ENCODE data around the gene SMG6. TPM values are rescaled to one million over a fixed set of nuclear protein-coding genes. Genes with fewer than 3 reads are reported as not detected.

SMG6 gene
- polyA plus RNA-seq, 1 of the 3 experiments (the other 2 are of a cell fraction) = 15.7 TPM

DNA sequence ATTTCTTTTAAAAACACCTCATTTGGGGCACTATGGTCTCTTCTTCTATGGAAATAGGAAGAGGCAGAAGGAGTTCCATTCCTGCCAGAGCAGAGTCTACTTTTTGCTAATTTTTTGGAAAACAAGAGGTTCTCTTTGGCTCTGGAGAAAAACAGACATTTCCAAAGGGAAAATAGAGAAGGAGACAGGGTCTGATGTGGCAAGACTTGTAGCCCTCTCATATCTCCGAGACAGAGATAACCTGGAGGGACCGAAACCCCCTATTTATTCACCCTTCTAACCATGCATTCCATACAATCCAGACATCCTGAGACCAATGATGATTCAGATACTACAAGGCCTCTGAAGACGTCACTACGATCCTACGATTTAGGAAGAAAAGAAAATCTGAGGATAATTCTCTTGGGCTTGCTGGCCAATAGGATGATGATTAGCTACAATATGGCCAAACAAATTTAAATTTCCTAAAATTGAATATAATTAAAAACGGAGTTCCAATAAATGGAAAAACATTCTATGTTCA is 178.5 kb downstream of the SMG6 start:
- H4K20me1 ChIP-seq (ENCODE audit: insufficient read depth) = no peaks in the 10 kb centered on the region
- H3K9me3 ChIP-seq = no peaks in the 10 kb centered on the region
- POLR2A ChIA-PET = no interaction called here
- no peaks in the 10 kb centered on the region for H3K27me3 ChIP-seq (ENCODE audit: insufficient read depth)
- H2AFZ ChIP-seq (ENCODE audit: low read depth) = no peak overlapping the region
- no peak for DNase-seq
- no peak overlapping the region for H3K27ac ChIP-seq (ENCODE audit: low read depth in 2 of 2, low read length in 1 of 2)
- no peak overlapping the region for H3K4me2 ChIP-seq
- H3K4me1 ChIP-seq (ENCODE audit: control insufficient read depth in 1 of 2, insufficient read depth in 2 of 2, low read depth in 1 of 2, low read length in 1 of 2) = peaks cover 13 to 18% of the 10 kb centered on the region in 2 experiments; a peak in 2 of 4 replicates
- peaks cover 15% of the 10 kb centered on the region for H3F3A ChIP-seq (replicated peaks; ENCODE audit: insufficient read depth)
- peaks cover 0 to 3% of the 10 kb centered on the region in 2 experiments for H3K36me3 ChIP-seq (replicated peaks in 1 of 2; ENCODE audit: control insufficient read depth in 1 of 2, insufficient read depth in 2 of 2, low read length in 1 of 2)
- no peaks in the 10 kb centered on the region for H3K79me2 ChIP-seq (ENCODE audit: insufficient read depth)
- no peaks in the 10 kb centered on the region for H3K9me2 ChIP-seq
- H3K4me3 ChIP-seq (ENCODE audit: low read depth in 2 of 2, low read length in 1 of 2) = no peak overlapping the region
- no peak overlapping the region for H3K9ac ChIP-seq
- CTCF ChIA-PET = interaction anchor here (1.4 kb wide), 1 partner anchor 98 kb away, joined by 3 read pairs; no protein-coding TSS in a partner anchor
- 94% methylated on average over 6 of the region's 6 CpGs for WGBS (ENCODE audit: low lambda C conversion rate)
- no peak for TF ChIP-seq TCF12 (IDR thresholded peaks at IDR 0.05)
- TF ChIP-seq RFX5 (IDR thresholded peaks at IDR 0.05; ENCODE audit: low read length) = no peak
- TF ChIP-seq JUND (IDR thresholded peaks at IDR 0.05) = no peak
- TF ChIP-seq, protein P1, sequence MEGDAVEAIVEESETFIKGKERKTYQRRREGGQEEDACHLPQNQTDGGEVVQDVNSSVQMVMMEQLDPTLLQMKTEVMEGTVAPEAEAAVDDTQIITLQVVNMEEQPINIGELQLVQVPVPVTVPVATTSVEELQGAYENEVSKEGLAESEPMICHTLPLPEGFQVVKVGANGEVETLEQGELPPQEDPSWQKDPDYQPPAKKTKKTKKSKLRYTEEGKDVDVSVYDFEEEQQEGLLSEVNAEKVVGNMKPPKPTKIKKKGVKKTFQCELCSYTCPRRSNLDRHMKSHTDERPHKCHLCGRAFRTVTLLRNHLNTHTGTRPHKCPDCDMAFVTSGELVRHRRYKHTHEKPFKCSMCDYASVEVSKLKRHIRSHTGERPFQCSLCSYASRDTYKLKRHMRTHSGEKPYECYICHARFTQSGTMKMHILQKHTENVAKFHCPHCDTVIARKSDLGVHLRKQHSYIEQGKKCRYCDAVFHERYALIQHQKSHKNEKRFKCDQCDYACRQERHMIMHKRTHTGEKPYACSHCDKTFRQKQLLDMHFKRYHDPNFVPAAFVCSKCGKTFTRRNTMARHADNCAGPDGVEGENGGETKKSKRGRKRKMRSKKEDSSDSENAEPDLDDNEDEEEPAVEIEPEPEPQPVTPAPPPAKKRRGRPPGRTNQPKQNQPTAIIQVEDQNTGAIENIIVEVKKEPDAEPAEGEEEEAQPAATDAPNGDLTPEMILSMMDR (IDR thresholded peaks at IDR 0.05) = no peak
- TF ChIP-seq EZH2phosphoT487 (IDR thresholded peaks at IDR 0.05; ENCODE audit: borderline replicate concordance, low read depth) = no peak
- TF ChIP-seq, protein P2, sequence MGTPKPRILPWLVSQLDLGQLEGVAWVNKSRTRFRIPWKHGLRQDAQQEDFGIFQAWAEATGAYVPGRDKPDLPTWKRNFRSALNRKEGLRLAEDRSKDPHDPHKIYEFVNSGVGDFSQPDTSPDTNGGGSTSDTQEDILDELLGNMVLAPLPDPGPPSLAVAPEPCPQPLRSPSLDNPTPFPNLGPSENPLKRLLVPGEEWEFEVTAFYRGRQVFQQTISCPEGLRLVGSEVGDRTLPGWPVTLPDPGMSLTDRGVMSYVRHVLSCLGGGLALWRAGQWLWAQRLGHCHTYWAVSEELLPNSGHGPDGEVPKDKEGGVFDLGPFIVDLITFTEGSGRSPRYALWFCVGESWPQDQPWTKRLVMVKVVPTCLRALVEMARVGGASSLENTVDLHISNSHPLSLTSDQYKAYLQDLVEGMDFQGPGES (IDR thresholded peaks at IDR 0.05; ENCODE audit: low read depth, low read length) = no peak
- TF ChIP-seq, protein P3, sequence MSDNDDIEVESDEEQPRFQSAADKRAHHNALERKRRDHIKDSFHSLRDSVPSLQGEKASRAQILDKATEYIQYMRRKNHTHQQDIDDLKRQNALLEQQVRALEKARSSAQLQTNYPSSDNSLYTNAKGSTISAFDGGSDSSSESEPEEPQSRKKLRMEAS (IDR thresholded peaks at IDR 0.05; ENCODE audit: low read depth) = no peak
- no peak for TF ChIP-seq CHD2 (IDR thresholded peaks at IDR 0.05; ENCODE audit: low read length, partially characterized antibody)
- TF ChIP-seq TAF1 (IDR thresholded peaks at IDR 0.05; ENCODE audit: borderline replicate concordance, low read depth, low read length) = no peak
- TF ChIP-seq SIN3A (IDR thresholded peaks at IDR 0.05; ENCODE audit: borderline replicate concordance, low read depth, low read length) = no peak
- TF ChIP-seq EP300 (IDR thresholded peaks at IDR 0.05; ENCODE audit: borderline replicate concordance in 1 of 2, low read depth in 1 of 2, low read length in 1 of 2) = no peak
- TF ChIP-seq TEAD4 (IDR thresholded peaks at IDR 0.05; ENCODE audit: borderline replicate concordance, insufficient read depth) = no peak
- TF ChIP-seq NRF1 (IDR thresholded peaks at IDR 0.05; ENCODE audit: low read depth, low read length) = no peak
- no peak for TF ChIP-seq YY1 (IDR thresholded peaks at IDR 0.05; ENCODE audit: low read depth)
- no peak for TF ChIP-seq RCOR1 (IDR thresholded peaks at IDR 0.05; ENCODE audit: low read length)
- TF ChIP-seq SMC3 (IDR thresholded peaks at IDR 0.05; ENCODE audit: low read depth, low read length) = no peak
- TF ChIP-seq FOSL2 (IDR thresholded peaks at IDR 0.05; ENCODE audit: borderline replicate concordance, low read depth) = no peak
- TF ChIP-seq, protein P4, sequence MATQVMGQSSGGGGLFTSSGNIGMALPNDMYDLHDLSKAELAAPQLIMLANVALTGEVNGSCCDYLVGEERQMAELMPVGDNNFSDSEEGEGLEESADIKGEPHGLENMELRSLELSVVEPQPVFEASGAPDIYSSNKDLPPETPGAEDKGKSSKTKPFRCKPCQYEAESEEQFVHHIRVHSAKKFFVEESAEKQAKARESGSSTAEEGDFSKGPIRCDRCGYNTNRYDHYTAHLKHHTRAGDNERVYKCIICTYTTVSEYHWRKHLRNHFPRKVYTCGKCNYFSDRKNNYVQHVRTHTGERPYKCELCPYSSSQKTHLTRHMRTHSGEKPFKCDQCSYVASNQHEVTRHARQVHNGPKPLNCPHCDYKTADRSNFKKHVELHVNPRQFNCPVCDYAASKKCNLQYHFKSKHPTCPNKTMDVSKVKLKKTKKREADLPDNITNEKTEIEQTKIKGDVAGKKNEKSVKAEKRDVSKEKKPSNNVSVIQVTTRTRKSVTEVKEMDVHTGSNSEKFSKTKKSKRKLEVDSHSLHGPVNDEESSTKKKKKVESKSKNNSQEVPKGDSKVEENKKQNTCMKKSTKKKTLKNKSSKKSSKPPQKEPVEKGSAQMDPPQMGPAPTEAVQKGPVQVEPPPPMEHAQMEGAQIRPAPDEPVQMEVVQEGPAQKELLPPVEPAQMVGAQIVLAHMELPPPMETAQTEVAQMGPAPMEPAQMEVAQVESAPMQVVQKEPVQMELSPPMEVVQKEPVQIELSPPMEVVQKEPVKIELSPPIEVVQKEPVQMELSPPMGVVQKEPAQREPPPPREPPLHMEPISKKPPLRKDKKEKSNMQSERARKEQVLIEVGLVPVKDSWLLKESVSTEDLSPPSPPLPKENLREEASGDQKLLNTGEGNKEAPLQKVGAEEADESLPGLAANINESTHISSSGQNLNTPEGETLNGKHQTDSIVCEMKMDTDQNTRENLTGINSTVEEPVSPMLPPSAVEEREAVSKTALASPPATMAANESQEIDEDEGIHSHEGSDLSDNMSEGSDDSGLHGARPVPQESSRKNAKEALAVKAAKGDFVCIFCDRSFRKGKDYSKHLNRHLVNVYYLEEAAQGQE (IDR thresholded peaks at IDR 0.05; ENCODE audit: low read depth, low read length) = no peak
- TF ChIP-seq NFIC (IDR thresholded peaks at IDR 0.05; ENCODE audit: borderline replicate concordance) = no peak
